ENCODE measurements around the gene TSPEAR.

- TF ChIP-seq CTCF (conservative IDR thresholded peaks at IDR 0.05; ENCODE audit: low read length): no peak
- no peak for TF ChIP-seq EZH2phosphoT487 (IDR thresholded peaks at IDR 0.05; ENCODE audit: borderline replicate concordance, low read depth, low read length)
These were observed 60.2 kb downstream of the TSPEAR start for GRCh38 chr21:44650973-44651675.

Data from OCI-LY7 (cell line).